Ascending aorta (tissue), 2 donors: Measurements from ENCODE around the gene DUSP1. TPM values are rescaled to one million over a fixed set of nuclear protein-coding genes. Genes with fewer than 3 reads are reported as not detected.

ENCODE experiments used
- DNase-seq, 2 donors: peaks; one replicate each; pipeline ENCODE4 v3.0.0-alpha.2; 2019; ENCODE audit warnings: low spot score in 2 of 2
- H3K27ac ChIP-seq, 2 donors: fragments of 200-600 bp; sonication (generic); one replicate each; pipeline ENCODE4 v1.5.1; 2016 to 2017; ENCODE audit warnings: mild to moderate bottlenecking in 1 of 2
- H3K27me3 ChIP-seq: fragments of 200-600 bp; sonication (generic); one replicate; pipeline ENCODE4 v1.5.1; 2017
- H3K36me3 ChIP-seq, 2 donors: fragments of 200-600 bp; sonication (generic); one replicate each; pipeline ENCODE4 v1.5.1; 2016
- H3K4me1 ChIP-seq, 2 donors: fragments of 200-600 bp; sonication (generic); one replicate each; pipeline ENCODE4 v1.5.1; 2016 to 2017; ENCODE audit warnings: mild to moderate bottlenecking in 1 of 2
- H3K4me3 ChIP-seq, 2 donors: fragments of 200-600 bp; sonication (generic); one replicate each; pipeline ENCODE4 v1.5.1; 2016 to 2017; ENCODE audit warnings: mild to moderate bottlenecking in 1 of 2
- H3K9me3 ChIP-seq, 2 donors: fragments of 200-600 bp; sonication (generic); one replicate each; pipeline ENCODE4 v1.5.1; 2016
- intact Hi-C: fragments of 100-400 bp; cut with DNase I; formaldehyde crosslinking; loops from one replicate; pipeline ENCODE4 v1.15.1; 2023
- total RNA-seq: library from RNA; depleted of rRNA; stranded (reverse); fragments of >200 nt; gene quantifications from one replicate; pipeline ENCODE4 v1.1.0, GENCODE V29; 2016
- TF ChIP-seq, protein P1 (sequence below), 3 experiments: fragments of 200-600 bp in 2 of 3; fragments of 450-650 bp in 1 of 3; sonication (generic) in 2 of 3; IDR thresholded peaks; one replicate each; pipeline ENCODE4 v1.5.1; 2016 to 2019; ENCODE audit warnings: antibody characterized with exemption in 3 of 3, mild to moderate bottlenecking in 1 of 3, moderate library complexity in 1 of 3

The DUSP1 gene
- total RNA-seq, 1 donor from 2014 or later, result 3,919 TPM

DNA sequence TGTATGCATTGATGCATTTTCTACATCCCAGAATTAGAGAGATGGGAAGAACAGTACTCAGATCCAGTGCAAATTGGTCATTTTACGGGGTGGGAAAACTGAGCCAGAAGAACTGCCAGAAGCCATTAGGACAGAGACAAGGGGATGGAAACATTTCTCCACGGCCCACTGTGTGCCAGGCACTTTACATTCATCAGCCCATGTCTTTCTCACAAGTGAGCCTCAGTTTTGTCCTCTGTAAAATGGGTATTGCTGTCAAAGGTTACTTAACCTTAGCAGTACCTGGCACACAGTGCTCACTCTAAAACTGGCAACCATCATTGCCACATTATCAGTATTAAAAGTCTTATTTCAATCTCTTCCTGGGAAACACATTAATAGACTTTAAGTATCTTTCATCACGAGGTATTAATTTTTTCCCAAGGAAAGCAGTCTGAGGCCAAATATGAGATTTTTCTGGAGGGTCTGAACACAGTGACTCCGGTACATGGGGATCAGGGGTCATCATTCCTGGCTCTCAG, 5.2 kb downstream of the DUSP1 start:
- H3K4me3 ChIP-seq, result peak overlapping the region; percentile 88 to 89
- DNase-seq, result peak in 1 of 2 donors; percentile 91
- H3K9me3 ChIP-seq, result no peaks in the 10 kb centered on the region
- intact Hi-C loops, result loop anchor here (1.0 to 2.0 kb wide), 2 partner anchors 17 to 47 kb away; no protein-coding TSS in a partner anchor
- no peaks in the 10 kb centered on the region for H3K27me3 ChIP-seq
- H3K27ac ChIP-seq, result peak overlapping the region; percentile 97 to 100
- peaks cover 35 to 38% of the 10 kb centered on the region in 2 donors for H3K36me3 ChIP-seq
- peaks cover 3 to 7% of the 10 kb centered on the region in 2 donors for H3K4me1 ChIP-seq
- TF ChIP-seq, protein P1, sequence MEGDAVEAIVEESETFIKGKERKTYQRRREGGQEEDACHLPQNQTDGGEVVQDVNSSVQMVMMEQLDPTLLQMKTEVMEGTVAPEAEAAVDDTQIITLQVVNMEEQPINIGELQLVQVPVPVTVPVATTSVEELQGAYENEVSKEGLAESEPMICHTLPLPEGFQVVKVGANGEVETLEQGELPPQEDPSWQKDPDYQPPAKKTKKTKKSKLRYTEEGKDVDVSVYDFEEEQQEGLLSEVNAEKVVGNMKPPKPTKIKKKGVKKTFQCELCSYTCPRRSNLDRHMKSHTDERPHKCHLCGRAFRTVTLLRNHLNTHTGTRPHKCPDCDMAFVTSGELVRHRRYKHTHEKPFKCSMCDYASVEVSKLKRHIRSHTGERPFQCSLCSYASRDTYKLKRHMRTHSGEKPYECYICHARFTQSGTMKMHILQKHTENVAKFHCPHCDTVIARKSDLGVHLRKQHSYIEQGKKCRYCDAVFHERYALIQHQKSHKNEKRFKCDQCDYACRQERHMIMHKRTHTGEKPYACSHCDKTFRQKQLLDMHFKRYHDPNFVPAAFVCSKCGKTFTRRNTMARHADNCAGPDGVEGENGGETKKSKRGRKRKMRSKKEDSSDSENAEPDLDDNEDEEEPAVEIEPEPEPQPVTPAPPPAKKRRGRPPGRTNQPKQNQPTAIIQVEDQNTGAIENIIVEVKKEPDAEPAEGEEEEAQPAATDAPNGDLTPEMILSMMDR (IDR thresholded peaks at IDR 0.05), result no peak

DNA sequence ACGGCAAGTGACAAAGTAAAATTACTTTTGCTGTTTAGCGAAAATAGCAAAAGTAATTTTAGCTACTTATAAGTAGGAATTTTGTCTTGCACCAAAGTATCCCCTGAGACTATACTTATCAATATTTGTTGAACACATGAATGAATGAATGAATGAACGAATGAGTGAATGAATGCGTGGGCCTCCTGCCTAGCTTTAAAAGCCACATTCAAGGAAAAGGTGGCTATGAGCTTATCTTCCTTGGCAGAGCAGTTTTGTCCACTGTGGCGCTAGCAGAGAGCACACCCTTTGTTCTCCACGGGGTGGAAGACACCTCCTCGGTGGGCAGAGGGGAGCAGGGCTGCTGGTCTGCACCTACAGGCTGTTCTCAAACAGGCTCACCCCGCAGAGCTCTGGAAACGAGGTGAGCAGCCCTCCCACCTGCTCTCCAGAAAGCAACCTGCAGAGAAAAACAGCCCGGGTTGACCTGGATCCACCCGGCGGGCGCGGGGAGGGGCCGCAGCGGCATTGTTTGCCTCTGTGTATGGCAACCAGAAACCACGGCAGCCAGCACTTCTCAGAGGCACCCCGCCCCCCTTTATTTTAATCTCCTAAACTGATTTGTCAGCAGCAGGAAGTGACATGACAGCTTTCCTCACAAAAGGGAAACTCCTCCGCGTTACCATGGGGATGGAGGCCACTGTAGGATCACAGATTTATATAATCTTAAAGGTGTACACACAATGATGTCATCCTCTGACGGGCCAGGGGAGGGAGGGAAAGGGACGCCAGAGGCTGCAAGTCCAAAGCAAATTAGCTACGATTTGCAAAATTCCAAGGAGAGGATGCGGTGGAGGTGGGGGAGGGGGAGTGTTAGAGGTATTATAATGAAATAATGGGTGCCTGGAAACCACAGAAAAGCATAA, 5.9 kb downstream of the DUSP1 start:
- intact Hi-C loops, result loop anchor here (1.0 to 2.0 kb wide), 2 partner anchors 16 to 46 kb away; no protein-coding TSS in a partner anchor
- H3K4me3 ChIP-seq, result peak overlapping the region; percentile 88 to 89
- TF ChIP-seq, protein P1 (IDR thresholded peaks at IDR 0.05), result no peak
- peak overlapping the region; percentile 97 to 100 for H3K27ac ChIP-seq
- H3K27me3 ChIP-seq, result no peaks in the 10 kb centered on the region
- H3K9me3 ChIP-seq, result peaks cover 0 to 5% of the 10 kb centered on the region in 2 donors
- peak; percentile 98 to 100 for DNase-seq
- H3K36me3 ChIP-seq, result peaks cover 28 to 31% of the 10 kb centered on the region in 2 donors
- H3K4me1 ChIP-seq, result peaks cover 3 to 7% of the 10 kb centered on the region in 2 donors

GRCh38 chr5:172763120-172763464, 7.9 kb downstream of the DUSP1 start:
- H3K9me3 ChIP-seq, result peaks cover 0 to 5% of the 10 kb centered on the region in 2 donors
- intact Hi-C loops, result no loop called here
- TF ChIP-seq, protein P1 (IDR thresholded peaks at IDR 0.05), result no peak
- no peak for DNase-seq
- H3K36me3 ChIP-seq, result peaks cover 8 to 10% of the 10 kb centered on the region in 2 donors
- H3K4me3 ChIP-seq, result no peak overlapping the region
- H3K27ac ChIP-seq, result no peak overlapping the region
- H3K4me1 ChIP-seq, result peaks cover 3 to 7% of the 10 kb centered on the region in 2 donors
- no peaks in the 10 kb centered on the region for H3K27me3 ChIP-seq

DNA sequence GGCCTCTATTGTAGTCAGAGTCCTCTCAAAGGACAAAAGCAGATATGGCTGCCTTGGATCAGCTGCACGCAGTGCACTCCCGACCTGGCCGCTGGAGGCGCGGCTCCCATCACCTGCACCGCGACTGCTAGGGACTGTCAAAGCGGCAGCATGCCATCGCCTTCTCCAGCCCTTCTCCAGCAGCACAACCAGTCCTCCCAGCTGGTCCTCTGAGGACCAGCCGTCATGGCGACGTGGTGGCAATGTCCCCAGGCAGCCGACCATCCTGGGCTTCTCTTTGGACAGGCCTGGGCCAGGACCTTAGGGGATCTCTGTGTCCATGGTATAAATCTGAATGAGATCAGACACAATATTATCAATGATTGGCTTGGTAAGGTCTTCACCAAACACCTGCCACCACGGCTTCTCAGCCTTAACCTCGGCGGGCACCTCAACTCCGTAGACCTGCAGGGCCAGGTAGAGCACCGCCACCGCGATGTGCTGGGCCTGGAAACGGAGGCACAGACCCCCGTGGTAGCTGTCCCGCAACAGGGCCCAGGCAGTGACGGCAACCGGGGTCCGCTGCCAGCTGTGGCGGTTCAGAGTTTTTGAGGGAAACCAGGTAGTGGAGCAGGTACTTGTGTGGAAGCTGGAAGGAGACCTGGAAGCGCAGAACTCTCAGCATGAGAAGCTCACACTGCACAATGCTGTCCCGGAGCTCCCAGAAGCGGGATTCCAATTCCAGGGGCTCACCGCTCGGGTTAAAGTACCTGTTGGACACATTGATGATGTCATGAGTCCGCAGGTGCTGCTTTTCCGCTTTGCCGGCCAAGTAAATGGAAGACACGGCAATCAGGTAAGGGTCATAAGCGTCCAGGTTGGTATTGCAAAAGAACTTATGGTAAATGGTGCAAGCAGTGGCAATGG, 8.5 kb downstream of the DUSP1 start:
- Histone ChIP-seq H3K27ac (no peak overlapping the region), H3K9me3 (peaks cover 0 to 5% of the 10 kb centered on the region in 2 donors), H3K4me1 (peaks cover 3 to 7% of the 10 kb centered on the region in 2 donors), H3K27me3 (no peaks in the 10 kb centered on the region), H3K36me3 (peaks cover 1 to 4% of the 10 kb centered on the region in 2 donors), H3K4me3 (no peak overlapping the region)
- DNase-seq, result no peak
- TF ChIP-seq, protein P1 (IDR thresholded peaks at IDR 0.05), result no peak
- intact Hi-C loops, result no loop called here

DNA sequence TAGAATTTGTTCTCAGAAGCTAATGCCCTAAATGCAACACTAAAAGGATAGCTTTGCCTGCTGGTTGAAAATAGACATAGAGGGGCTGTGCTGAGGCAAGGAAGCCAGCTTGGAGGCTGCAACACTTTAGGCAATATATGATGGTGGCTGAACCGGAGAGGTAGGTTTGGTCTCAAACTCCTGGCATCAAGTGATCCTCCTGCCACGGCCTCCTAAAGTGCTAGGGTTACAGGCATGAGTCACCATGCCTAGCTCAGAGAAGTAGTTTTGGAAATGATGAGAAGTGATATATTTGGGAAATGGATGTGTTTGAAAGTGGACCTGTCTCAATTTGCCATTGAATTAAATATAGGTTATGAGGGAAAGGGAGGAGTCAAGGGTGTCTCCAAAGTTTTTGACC, 10.0 kb downstream of the DUSP1 start:
- TF ChIP-seq, protein P1 (IDR thresholded peaks at IDR 0.05), result no peak
- intact Hi-C loops, result no loop called here
- peaks cover 3 to 7% of the 10 kb centered on the region in 2 donors for H3K4me1 ChIP-seq
- H3K27ac ChIP-seq, result no peak overlapping the region
- H3K36me3 ChIP-seq, result no peaks in the 10 kb centered on the region
- DNase-seq, result no peak
- H3K9me3 ChIP-seq, result peaks cover 0 to 5% of the 10 kb centered on the region in 2 donors
- H3K4me3 ChIP-seq, result no peak overlapping the region
- no peaks in the 10 kb centered on the region for H3K27me3 ChIP-seq
